ENCODE results near the gene GOLGA8B. TPM values are rescaled to one million over a fixed set of nuclear protein-coding genes. Genes with fewer than 3 reads are reported as not detected.

Gene GOLGA8B
- total and polyA plus RNA-seq, 2 of the 8 experiments (the other 6 are each of a cell fraction or from before 2014, with no cell fraction given): 14.1 to 23.3 TPM

GRCh38 chr15:34620142-34620541, 36.7 kb upstream of the GOLGA8B start (continued):
- no peak for TF ChIP-seq CHD7 (IDR thresholded peaks at IDR 0.05; ENCODE audit: insufficient replicate concordance, low read length)
- TF ChIP-seq BACH1 (IDR thresholded peaks at IDR 0.05; ENCODE audit: low read length): no peak
- TF ChIP-seq YY1 (IDR thresholded peaks at IDR 0.05; ENCODE audit: low read depth, low read length): no peak
- no peak for TF ChIP-seq SIN3A (conservative IDR thresholded peaks at IDR 0.05 in 1 of 2, IDR thresholded peaks at IDR 0.05 in 1 of 2; ENCODE audit: low read depth in 1 of 2, low read length in 2 of 2)
- TF ChIP-seq GABPA (IDR thresholded peaks at IDR 0.05; ENCODE audit: borderline replicate concordance, insufficient read depth, low read length): no peak
- TF ChIP-seq CREB1 (IDR thresholded peaks at IDR 0.05): no peak
- TF ChIP-seq JUND (IDR thresholded peaks at IDR 0.05; ENCODE audit: low read length): no peak
- no peak for TF ChIP-seq NANOG (IDR thresholded peaks at IDR 0.05; ENCODE audit: insufficient read depth, low read depth, low read length, poor library complexity, severe bottlenecking)
- no peak for TF ChIP-seq CBX5 (IDR thresholded peaks at IDR 0.05; ENCODE audit: low read depth, low read length)
